DMS 273 (cell line): ENCODE results near the gene MKNK2.
"Not testable (repeated sequence)": the region's sequence is repeated elsewhere in the genome, so short reads cannot be mapped to it uniquely, and the experiment has no call there.

ENCODE experiments used
- DNase-seq: peaks from one replicate; lab custom pipeline; 2025; ENCODE audit not compliant: unreplicated experiment; lab: John Stamatoyannopoulos, UW

MKNK2 gene

DNA sequence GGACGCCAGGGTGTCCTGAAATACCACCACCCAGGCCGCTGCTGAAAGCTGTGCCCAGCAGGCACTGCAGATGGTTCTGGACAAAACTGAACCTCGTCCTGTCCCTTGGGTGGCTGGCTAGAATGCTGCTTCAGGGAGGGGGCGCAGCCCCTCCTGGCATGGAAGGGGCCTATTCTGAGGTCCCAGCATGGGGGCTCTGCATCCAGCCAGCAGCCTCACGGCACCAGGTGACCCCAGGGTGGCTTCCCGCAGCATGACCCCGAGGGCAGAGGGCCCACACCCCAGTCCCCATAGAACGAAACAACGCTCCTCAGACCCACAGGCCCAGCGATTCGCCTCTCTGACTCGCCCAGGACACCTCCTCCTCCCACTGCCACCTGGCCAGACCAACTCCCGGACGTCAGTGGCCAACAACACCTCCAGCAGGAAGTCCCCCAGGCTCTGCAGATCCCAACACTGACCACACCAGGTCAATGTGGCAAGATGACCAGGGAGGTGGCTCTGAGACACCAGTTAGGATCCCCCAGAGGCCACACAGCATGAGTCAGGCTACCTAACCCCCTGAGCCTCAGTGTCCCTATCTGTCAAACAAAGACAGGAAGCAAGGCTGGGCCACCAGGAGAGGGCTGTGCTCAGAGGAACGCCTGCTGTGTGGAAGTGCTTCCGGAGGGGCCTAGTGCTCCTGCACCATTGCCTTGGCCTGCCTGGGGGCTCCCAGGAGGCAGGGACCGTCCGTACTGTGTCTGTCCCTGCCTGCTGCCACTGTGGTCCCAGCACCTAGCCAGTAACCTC is 6.1 kb downstream of the MKNK2 start:
- DNase-seq: no peak

DNA sequence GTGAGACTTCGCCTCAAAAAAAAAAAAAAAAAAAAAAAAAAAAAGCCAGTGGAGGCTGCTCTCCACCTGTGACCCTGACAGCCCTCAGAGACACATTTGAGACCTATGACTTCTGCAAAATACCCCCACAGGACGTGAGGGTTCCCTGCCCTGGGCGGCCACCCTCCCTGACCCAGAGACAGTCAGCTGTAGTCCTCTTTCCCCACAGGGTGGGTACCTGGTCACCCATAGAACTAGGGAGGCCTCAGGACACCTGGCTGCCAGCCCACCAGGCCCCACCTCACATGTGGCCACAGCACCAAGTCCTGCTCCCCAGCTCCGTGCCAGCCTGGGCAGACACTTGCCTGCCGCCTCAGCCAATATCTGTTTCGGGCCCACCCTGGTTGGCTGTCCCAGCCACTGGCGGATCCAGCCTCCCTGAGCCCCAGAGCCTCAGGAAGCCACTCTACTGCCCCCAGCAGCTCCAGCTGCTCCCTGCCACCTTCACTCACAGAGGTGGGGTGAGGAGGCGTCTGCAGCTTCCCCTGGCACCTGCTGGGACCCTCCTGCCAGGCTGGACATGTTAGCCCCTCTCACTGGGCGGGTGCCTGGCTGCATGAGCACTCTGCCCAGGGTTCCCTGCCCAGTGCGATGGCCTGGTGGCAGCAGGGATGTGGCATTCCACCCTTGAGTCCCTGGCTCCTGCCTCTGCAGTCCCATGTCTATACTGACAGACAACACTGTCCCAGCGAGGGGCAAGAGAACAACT is 6.9 kb downstream of the MKNK2 start:
- DNase-seq: peak; percentile 53

DNA sequence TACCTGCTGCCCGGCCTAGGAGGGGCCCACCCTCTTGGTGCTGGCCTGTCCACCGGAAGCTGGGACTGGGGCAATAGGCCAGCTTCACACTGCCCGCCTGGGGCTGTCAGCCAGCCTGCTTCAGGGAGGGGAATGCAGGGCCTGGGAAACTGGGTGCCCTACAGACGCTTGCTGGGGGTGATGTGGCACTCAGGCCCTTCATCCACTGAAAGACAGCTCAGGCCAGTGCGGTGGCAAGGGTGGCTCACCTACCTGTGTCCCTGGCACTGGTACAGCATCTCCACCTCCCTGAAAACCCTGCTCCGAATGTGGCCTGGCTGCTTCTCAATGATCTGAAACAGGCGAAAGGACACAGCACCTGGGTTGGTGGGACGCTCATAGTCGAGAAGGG is 7.8 kb downstream of the MKNK2 start:
- no peak for DNase-seq

DNA sequence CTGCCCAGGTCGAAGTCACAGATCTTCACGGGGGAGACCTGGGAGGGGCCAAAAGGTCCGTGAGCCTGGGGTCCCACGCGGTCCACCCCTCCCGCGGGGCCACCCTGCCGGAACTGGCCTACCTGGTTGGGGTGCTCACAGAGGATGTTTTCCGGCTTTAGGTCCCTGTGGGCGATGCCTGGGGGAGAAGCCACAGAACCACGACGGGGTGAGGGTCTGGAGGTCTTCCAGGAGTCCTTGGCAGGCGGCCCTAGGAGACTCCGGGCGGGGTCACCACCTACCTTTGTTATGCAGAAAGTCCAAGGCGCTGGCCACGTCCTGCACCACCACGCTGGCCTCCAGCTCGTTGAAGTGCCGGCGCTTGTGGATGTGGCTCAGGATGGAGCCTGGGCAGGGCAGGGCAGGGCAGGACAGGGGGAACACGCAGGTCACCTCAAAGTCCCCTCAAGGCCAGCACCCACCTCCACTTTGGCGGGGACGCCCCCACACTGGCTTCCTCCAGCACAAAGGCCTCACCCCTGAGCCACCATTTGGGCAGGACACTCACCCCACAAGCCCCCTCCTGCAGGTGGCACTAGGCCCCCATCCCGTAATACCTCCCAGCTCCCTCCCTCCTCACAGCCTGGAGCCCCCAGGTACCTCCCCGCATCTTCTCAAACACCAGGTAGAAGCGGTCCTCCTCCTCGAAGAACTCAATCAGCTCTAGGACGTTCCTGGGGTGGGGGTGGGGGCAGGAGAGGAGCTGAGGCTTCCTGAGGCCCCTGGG is 8.4 kb downstream of the MKNK2 start:
- no peak for DNase-seq

DNA sequence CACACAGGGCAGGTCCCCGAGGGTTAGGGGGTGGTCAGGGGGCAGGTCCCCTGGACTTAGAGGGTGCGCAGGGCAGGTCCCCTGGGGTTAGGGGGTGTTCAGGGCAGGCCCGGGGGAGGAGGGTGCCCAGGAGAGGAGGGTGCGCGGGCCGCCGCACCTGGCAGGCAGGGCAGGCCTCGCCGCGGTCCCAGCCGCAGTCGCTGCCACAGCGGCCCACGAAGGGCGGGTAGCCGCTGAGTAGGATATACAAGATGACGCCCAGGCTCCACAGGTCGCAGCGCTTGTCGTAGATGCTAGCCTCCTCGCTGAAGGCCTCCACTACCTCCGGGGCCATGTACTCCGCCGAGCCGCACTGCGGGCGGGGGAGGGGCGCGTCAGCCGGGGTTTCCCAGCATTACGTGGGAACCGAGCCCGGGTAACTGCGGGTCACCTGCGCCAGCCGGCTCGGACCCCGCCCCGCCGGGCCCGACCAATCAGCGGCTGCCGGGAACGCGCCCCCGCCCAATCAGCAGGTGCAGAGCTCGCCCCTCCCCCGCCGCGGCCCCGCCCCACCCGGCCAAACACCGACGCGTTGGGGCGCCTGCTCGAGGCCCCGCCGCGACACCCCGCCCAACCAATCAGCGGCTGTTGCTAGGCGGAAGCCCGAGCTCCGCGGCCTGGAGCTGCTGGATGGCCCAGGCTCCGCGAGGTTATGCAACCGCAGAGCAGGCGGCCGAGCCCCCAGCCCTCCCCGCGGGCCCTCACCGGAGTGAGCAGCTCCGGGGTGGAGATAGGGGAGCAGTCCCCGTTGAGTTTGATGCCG is 9.2 kb downstream of the MKNK2 start:
- peak; percentile 99 for DNase-seq

DNA sequence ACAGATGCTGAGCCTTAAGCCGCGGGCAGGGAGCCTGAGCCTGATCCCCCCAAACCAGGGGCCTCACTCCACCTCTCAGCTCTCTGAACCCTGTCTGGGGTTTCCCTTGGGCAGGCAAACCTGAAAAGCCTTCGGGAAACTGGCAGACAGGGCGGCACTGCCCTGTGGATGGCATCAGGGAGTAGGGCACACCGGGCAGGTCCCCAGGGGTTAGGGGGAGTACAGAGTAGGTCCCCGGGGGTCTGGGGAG is 9.7 kb downstream of the MKNK2 start:
- DNase-seq: no peak

DNA sequence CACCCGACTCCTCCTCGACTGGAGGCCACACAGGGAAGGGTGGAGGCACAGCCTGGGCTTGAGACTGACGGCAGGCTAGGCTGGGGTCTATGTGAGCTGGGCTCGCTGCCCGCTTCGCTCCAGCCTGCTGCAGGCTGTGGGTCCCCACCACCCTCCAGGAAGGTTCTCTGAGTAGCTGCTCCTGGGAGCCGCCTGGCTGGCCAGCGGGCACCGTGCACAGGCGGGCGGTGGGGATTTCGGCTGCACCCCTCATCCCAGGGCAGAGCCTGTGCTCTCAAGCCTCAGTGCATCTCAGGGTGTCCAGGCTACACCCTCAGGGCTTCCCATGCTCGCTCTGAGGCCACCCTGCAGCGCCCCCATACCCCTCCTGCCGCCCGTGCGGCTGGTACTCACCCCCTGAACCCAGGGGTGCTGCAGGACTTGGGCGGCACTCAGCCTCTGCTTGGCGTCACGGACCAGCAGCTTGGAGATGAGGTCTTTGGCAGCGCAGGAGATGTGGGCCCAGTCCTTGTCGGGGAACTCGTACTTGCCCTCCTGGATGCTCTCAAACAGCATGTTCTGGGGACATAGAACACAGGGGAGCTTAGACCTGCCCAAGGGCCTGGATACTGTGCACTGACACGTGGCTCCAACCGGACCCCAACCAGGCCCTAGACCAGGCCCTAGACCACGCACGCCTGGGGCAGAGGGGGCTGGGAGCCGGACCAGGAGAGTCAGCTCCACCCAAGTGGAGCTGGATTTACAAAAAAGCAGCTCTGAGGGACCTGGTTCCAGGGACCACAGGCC is 10.2 kb downstream of the MKNK2 start:
- DNase-seq: no peak

DNA sequence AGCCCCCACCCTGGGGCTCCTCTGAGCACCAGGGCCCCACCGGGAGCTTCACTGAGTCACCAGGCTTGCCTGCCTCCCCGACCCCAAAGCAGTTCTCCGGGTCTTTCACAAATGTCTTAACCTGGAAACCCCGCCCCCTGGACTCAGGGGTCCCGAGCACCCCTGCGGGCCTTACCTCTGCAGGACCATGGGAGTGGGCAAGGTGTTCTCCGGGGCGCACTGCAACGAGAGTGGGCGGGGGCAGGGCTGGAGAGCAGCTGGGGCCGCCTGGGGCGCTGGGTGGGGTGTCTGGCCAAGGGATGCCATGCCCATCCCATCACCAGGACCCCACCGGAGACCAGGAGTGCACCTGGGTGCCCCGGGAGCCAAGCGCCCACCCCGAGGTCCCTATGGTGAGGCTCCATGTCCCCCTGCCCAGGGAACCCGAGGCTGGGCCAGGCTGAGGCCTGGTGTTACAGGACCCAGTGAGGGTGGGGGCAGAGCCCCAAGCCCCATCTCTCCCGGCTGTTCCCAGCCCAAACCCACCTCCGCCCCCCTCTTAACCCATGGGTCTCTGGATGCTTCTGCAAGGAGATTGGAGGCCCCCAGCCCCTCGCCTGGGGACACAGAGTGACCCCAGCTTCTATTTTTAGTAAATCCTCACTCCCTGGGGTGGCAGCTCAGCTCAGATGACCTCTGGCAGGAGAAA is 10.9 kb downstream of the MKNK2 start:
- no peak for DNase-seq

DNA sequence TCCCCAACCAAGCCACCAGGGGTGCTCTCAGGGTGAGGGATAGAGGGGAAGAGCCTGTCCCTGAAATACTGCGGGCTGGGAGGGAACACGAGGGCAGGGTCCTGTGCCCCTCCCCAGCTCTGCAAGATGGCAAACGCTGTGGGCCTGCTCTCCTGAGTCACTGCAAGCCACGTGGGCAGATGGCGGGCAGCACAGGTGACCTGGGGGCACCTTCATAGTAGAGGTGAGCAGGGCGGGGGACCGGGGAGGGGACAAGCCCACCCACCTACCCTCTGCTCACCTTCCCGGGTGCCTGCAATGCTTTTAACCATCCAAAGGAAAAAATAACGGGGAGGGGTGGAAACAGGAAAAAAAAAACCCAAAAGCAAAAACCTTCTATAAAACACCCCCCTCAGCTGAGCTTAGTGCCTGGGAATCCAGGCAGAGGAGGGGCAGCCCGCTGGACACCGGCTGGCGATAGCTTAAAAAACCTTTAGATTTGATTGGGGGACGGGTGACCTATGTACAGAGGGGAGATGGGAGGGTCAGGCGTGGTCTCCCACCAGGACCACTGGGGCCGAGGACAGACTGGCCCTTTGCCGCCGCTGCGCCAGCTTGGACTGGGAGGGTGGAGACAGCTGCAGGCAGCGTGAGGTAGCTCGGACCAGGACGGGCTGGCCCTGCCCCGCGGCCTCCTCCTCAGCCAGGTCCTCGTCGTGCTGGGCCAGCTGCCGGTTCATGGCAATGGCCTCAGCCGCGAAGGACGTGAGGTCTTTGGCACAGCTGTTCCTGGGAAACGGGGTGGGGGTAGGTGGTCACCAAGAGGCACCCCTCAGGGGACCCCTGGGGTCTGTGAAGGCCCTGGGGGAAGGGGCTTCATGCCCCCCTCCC is 11.7 kb downstream of the MKNK2 start:
- DNase-seq: no peak

DNA sequence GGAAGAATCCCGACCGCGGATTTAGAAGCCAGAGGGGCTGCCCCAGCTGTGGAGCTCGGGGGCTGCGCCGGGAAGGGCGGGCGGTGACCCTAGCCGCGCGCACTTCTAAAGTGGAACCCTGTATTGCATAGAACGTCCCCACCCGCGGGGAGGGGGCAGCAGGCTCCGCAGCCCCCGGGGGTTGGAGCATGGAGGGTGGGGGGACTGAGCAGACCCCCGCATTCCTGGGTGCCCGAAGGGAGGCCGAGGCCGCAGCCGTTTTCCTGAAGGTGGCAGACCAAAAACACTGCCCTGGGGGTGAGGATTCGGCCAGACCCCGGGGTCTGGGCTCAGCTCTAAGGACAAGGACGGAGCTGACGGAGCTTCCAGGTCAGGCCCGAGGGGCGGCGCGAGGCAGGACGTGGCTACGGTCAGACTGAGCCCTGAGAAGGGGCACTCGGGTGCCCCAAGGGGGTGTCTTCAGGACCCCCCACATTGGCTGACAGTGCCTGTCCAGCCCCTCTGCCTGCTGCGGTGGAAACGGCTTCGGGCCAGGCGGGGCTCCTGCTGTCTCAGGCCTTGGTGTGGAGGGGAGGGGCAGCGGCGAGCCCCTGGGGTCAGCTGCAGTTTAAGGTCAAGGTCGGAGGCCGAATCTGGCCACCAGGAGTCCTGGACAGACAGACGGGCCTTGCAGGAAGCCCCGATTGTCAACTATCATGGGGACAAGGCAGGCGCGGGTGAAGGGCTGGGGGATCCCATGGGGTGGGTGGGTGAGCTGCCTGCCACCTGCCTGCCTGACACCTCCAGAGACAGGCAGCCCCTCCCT is 12.6 kb downstream of the MKNK2 start:
- DNase-seq: no peak

DNA sequence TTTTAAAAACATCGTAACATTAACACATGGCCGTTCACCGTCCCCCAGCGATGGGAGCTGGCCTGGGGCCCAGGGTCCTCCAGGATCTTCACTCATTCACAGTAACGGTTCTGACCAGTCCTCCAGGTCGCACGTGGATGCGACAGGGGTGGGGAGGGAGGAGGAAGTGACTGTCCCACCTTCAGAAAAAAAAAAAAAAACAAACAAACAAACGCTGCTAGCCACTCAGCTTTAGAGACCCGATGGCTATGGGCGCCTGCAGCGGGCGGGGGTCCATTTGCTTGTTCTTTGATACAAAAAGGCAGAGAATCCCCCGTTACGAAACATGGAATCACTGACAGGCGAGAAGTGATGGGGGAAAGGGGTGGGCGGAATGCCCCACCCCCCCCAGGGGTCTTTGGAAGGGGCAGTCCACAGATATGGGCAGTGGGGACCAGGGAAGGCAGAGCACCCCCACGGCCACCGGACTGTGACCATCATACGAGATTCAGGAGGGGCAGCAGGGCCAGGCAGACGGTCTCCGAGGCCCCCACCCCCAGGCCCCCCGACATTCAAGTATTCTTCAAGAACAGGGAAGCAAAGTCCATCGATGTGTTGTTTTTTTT is 13.3 kb downstream of the MKNK2 start:
- DNase-seq: no peak

DNA sequence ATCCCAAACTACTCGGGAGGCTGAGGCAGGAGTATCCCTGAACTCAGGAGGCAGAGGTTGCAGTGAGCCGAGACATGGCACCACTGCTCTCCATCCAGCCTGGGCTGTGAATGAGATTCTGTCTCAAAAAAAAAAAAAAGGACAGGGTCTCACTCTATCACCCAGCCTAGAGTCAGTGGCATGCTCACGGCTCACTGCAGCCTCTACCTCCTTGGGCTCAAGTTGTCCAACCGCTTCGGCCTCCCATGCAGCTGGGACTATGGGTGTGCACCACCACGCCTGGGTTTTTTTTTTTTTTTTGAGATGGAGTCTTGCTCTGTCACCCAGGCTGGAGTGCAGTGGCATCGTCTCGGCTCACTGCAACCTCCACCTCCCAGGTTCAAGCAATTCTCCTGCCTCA is 14.6 kb downstream of the MKNK2 start:
- DNase-seq: no peak

DNA sequence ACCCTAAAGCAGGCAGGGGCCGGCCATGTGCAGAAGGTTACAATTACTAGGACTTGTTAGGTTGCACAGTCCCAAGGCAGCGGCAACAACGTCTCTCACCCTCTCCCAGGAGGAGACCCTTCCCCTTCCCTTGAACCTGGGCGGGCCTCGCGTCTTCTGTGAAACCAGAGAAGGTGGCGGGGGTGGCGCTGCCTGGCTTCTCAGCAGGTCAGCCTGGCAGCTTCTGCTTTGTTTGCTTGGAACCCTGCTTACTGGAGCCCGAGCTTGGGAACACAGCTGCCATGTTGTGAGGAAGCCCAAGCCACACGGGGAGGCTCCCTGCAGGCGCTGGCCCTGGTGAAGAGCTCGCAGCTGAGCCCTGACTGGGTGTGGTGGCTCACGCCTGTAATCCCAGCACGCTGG is 15.5 kb downstream of the MKNK2 start:
- DNase-seq: no peak

DNA sequence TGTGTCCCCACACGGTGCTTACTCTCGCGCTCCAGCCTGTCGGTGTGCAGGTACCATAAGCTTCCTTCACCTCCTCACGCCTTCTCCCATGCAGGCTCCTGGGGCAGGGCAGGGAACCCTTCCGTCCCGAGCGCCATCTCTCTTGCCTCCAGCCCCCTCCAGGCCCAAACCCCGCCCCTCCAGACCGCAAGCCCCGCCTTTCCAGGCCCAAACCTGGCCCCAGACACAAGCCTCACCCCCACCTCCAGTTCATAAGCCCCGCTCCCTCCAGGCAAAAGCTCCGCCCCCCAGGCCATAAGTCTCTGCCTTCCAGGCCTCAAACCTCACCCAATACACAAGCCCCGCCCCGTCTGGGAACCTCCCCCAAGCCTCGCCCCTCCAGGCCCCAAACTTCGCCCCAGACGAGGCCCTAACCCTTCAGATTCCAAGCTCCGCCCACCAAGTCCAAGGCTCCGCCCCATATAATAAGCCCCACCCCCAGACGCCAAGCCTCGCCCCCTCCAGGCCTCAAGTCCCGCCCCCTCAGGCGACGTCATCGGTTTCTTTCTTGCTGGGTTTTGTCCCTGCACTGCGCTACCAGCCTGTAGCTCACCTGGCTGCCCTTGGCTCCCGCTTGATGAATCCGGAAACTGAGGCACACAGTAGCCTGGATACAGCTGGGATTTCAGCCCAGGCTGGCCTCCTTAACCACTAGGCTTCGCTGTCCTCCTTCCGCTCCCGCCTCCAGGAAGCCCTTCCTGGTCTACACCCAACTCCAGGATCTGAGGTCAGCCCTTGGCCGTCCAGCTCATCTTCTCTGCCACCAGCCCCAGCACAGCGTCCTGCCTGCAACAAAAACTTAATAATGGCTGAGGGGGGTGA is 16.1 kb downstream of the MKNK2 start:
- DNase-seq: peak; percentile 79

DNA sequence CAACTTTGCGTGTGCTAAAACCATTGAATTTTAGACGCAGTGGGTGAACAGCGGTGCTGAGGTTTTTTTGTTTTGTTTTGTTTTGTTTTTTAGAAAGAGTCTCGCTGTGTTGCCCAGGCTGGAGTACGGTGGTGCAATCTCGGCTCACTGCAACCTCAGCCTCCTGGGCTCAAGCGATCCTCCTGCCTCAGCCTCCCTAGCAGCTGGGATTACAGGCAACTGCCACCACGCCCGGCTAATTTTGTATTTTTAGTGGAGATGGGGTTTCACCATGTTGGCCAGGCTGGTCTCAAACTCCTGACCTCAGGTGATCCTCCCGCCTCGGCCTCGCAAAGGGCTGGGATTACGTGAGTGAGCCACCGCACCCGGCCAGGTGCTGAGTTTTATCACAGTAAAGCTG is 16.8 kb downstream of the MKNK2 start:
- not testable (repeated sequence) for DNase-seq

DNA sequence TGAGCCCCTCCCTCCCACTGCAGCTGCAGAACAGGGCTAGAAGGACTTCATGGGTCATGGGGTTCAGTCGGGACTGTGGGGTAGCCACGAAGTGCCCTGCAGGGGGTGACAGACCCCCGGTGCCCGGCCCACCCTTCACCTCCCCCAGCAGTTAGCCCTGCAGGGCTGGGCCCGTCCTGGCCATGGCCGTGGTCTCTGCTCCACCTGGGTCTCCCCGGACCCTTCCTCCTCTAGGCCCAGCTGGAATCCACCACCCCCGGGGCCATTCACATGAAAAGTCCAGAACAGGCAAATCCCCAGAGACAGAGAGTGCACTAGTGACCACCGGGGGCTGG is 17.3 kb downstream of the MKNK2 start:
- no peak for DNase-seq
